ENCODE measurements around the gene KCNN3. TPM values are rescaled to one million over a fixed set of nuclear protein-coding genes. Genes with fewer than 3 reads are reported as not detected.
A peak's percentile ranks its signal among the peaks of the same experiment; 100 is the strongest.

KCNN3 gene
- 0.12 and 0.26 TPM in 2 replicates for total RNA-seq (2014; rRNA removed)
- percentile 12 among the genes with signal in this experiment for Bru-seq, nascent RNA
- BruChase-seq, experiment 1, labeled RNA remaining after a 6-hour chase = percentile 19 among the genes with signal in this experiment
- BruChase-seq, experiment 2, labeled RNA remaining after a 2-hour chase = percentile 20 among the genes with signal in this experiment
- long read RNA-seq = 0 reads

GRCh38 chr1:154870115-154870571 is at the start of gene KCNN3:
TSS of gene KCNN3 (minus strand) at chr1:154870281. CDS start at chr1:154869964, 317 bp downstream.
- H3K4me3 ChIP-seq (ENCODE audit: low read length) = no peak within 1 kb of the TSS
- CTCF ChIA-PET = interaction anchor here (1.2 kb wide), 1 partner anchor 14 kb away, joined by 4 read pairs; no protein-coding TSS in a partner anchor
- BruUV-seq (replicated peaks) = no TSS peak

GRCh38 chr1:154913273-154913672 is 43.2 kb upstream of the KCNN3 start:
- ChIA-PET POLR2A (ENCODE audit: unreplicated experiment) (no interaction called here), CTCF (no interaction called here)
- ATAC-seq = no peak

More at GRCh38 chr1:154870115-154870571, at the start of gene KCNN3:
- POLR2A ChIA-PET (ENCODE audit: unreplicated experiment) = interaction anchor here (0.5 to 0.6 kb wide), 2 partner anchors 113 to 1252 kb away, joined by 3 to 4 read pairs; partner anchors contain the start of gene FLAD1
- no peaks in the 10 kb centered on the region for H3F3A ChIP-seq (ENCODE audit: low read length, unreplicated experiment)
- no peaks in the 10 kb centered on the region for H3K79me2 ChIP-seq (ENCODE audit: low read length)
- DNase-seq (peak; percentile 66), ATAC-seq (peak; percentile 84)
- no peak for TF ChIP-seq EZH2phosphoT487 (IDR thresholded peaks at IDR 0.05; ENCODE audit: borderline replicate concordance, low read length)
- no peak for TF ChIP-seq EZH2 (IDR thresholded peaks at IDR 0.05; ENCODE audit: low read length, unreplicated experiment)
- TF ChIP-seq CTCF (conservative IDR thresholded peaks at IDR 0.05; ENCODE audit: low read depth, low read length) = no peak
- peak within 1 kb of the TSS; percentile 22; the same call in 1 of the 2 replicates for H3K4me2 ChIP-seq (ENCODE audit: low read length)
- intact Hi-C loops (cut with micrococcal nuclease) = no loop called here
- no peaks in the 10 kb centered on the region for H4K20me1 ChIP-seq (ENCODE audit: low read length)
- no peak within 1 kb of the TSS for H2AFZ ChIP-seq (ENCODE audit: low read length)
- no peaks in the 10 kb centered on the region for H3K9me2 ChIP-seq (replicated peaks; ENCODE audit: low read length)
- H3K4me1 ChIP-seq (ENCODE audit: insufficient read depth, low read length) = peaks cover 7% of the 10 kb centered on the region; the same call in 1 of the 2 replicates
- no peaks in the 10 kb centered on the region for H3K9me3 ChIP-seq (ENCODE audit: low read length)
- H3K27ac ChIP-seq (ENCODE audit: low read length) = no peak within 1 kb of the TSS
- peaks cover 33% of the 10 kb centered on the region for H3K27me3 ChIP-seq (ENCODE audit: low read length)
- no peaks in the 10 kb centered on the region for H3K36me3 ChIP-seq (ENCODE audit: low read depth, low read length)
- no peak within 1 kb of the TSS for H3K9ac ChIP-seq (ENCODE audit: low read length)

GRCh38 chr1:154912755-154913154 is 42.7 kb upstream of the KCNN3 start:
- POLR2A ChIA-PET (ENCODE audit: unreplicated experiment) = no interaction called here

More at GRCh38 chr1:154913273-154913672, 43.2 kb upstream of the KCNN3 start:
- BruUV-seq (replicated peaks) = no TSS peak
- H3K36me3 ChIP-seq (ENCODE audit: low read depth, low read length) = no peaks in the 10 kb centered on the region
- no peak overlapping the region for H3K27ac ChIP-seq (ENCODE audit: low read length)
- no peaks in the 10 kb centered on the region for H4K20me1 ChIP-seq (ENCODE audit: low read length)
- no peak overlapping the region for H3K9ac ChIP-seq (ENCODE audit: low read length)
- TF ChIP-seq EZH2phosphoT487 (IDR thresholded peaks at IDR 0.05; ENCODE audit: borderline replicate concordance, low read length) = no peak
- H3K27me3 ChIP-seq (ENCODE audit: low read length) = no peaks in the 10 kb centered on the region
- no peak overlapping the region for H3K4me2 ChIP-seq (ENCODE audit: low read length)
- H3F3A ChIP-seq (ENCODE audit: low read length, unreplicated experiment) = no peaks in the 10 kb centered on the region
- no peaks in the 10 kb centered on the region for H3K4me1 ChIP-seq (ENCODE audit: insufficient read depth, low read length)
- H3K9me2 ChIP-seq (replicated peaks; ENCODE audit: low read length) = no peaks in the 10 kb centered on the region
- DNase-seq = no peak
- no peaks in the 10 kb centered on the region for H3K9me3 ChIP-seq (ENCODE audit: low read length)
- intact Hi-C loops (cut with micrococcal nuclease) = no loop called here
- no peaks in the 10 kb centered on the region for H3K79me2 ChIP-seq (ENCODE audit: low read length)
- H3K4me3 ChIP-seq (ENCODE audit: low read length) = no peak overlapping the region
- H2AFZ ChIP-seq (ENCODE audit: low read length) = no peak overlapping the region

More at GRCh38 chr1:154912755-154913154, 42.7 kb upstream of the KCNN3 start:
- H2AFZ ChIP-seq (ENCODE audit: low read length) = no peak overlapping the region
- H3K4me3 ChIP-seq (ENCODE audit: low read length) = no peak overlapping the region
- intact Hi-C loops (cut with micrococcal nuclease) = no loop called here
- ATAC-seq (no peak), DNase-seq (no peak)
- TF ChIP-seq CTCF (conservative IDR thresholded peaks at IDR 0.05; ENCODE audit: low read depth, low read length) = no peak
- no peak for TF ChIP-seq EZH2 (IDR thresholded peaks at IDR 0.05; ENCODE audit: low read length, unreplicated experiment)
- no TSS peak for BruUV-seq (replicated peaks)
- no peaks in the 10 kb centered on the region for H4K20me1 ChIP-seq (ENCODE audit: low read length)
- H3K79me2 ChIP-seq (ENCODE audit: low read length) = no peaks in the 10 kb centered on the region
- H3K4me1 ChIP-seq (ENCODE audit: insufficient read depth, low read length) = no peaks in the 10 kb centered on the region
- no peaks in the 10 kb centered on the region for H3F3A ChIP-seq (ENCODE audit: low read length, unreplicated experiment)
- no peaks in the 10 kb centered on the region for H3K9me2 ChIP-seq (replicated peaks; ENCODE audit: low read length)
- CTCF ChIA-PET = no interaction called here
- no peak overlapping the region for H3K27ac ChIP-seq (ENCODE audit: low read length)
- no peak overlapping the region for H3K9ac ChIP-seq (ENCODE audit: low read length)
- H3K4me2 ChIP-seq (ENCODE audit: low read length) = no peak overlapping the region
- H3K9me3 ChIP-seq (ENCODE audit: low read length) = no peaks in the 10 kb centered on the region
- no peaks in the 10 kb centered on the region for H3K27me3 ChIP-seq (ENCODE audit: low read length)
- H3K36me3 ChIP-seq (ENCODE audit: low read depth, low read length) = no peaks in the 10 kb centered on the region
